IPS-15b (cell line): ENCODE results near the gene MAML2.

Experiments
- H3K27me3 ChIP-seq: one replicate; pipeline ENCODE4 v1.6.1; 2013; ENCODE audit warnings: low read length; ENCODE audit not compliant: control insufficient read depth, insufficient read depth
- H3K36me3 ChIP-seq: one replicate; pipeline ENCODE4 v1.6.1; 2013; ENCODE audit warnings: low read length; ENCODE audit not compliant: control insufficient read depth, insufficient read depth
- H3K4me1 ChIP-seq: one replicate; pipeline ENCODE4 v1.6.1; 2013; ENCODE audit warnings: mild to moderate bottlenecking, low read length; ENCODE audit not compliant: control insufficient read depth, insufficient read depth
- H3K4me3 ChIP-seq: one replicate; pipeline ENCODE4 v1.5.1; 2013; ENCODE audit warnings: low read depth, low read length
- H3K9ac ChIP-seq: one replicate; pipeline ENCODE4 v1.6.1; 2013; ENCODE audit warnings: low read depth, mild to moderate bottlenecking, low read length
- H3K9me3 ChIP-seq: one replicate; pipeline ENCODE4 v1.6.1; 2013; ENCODE audit warnings: mild to moderate bottlenecking, low read length; ENCODE audit not compliant: control insufficient read depth, insufficient read depth

MAML2 gene

GRCh38 chr11:96324912-96325311 lies 18.1 kb downstream of the MAML2 start:
- Histone ChIP-seq H3K9ac (no peak overlapping the region), H3K9me3 (no peaks in the 10 kb centered on the region), H3K4me3 (no peak overlapping the region)

GRCh38 chr11:96323642-96323985 lies 19.4 kb downstream of the MAML2 start:
- Histone ChIP-seq H3K4me1 (peaks cover 15% of the 10 kb centered on the region), H3K9ac (no peak overlapping the region), H3K27me3 (no peaks in the 10 kb centered on the region), H3K4me3 (no peak overlapping the region), H3K9me3 (no peaks in the 10 kb centered on the region), H3K36me3 (no peaks in the 10 kb centered on the region)

More at GRCh38 chr11:96324912-96325311, 18.1 kb downstream of the MAML2 start:
- Histone ChIP-seq H3K27me3 (no peaks in the 10 kb centered on the region), H3K36me3 (no peaks in the 10 kb centered on the region), H3K4me1 (peaks cover 22% of the 10 kb centered on the region)

GRCh38 chr11:96322775-96323641 lies 20.0 kb downstream of the MAML2 start:
- no peak overlapping the region for H3K4me3 ChIP-seq
- no peak overlapping the region for H3K9ac ChIP-seq
- H3K36me3 ChIP-seq, result no peaks in the 10 kb centered on the region
- peaks cover 12% of the 10 kb centered on the region for H3K4me1 ChIP-seq
- H3K9me3 ChIP-seq, result no peaks in the 10 kb centered on the region
- no peaks in the 10 kb centered on the region for H3K27me3 ChIP-seq

GRCh38 chr11:96321091-96321490 lies 21.9 kb downstream of the MAML2 start:
- Histone ChIP-seq H3K9me3 (no peaks in the 10 kb centered on the region), H3K9ac (no peak overlapping the region), H3K36me3 (no peaks in the 10 kb centered on the region), H3K27me3 (no peaks in the 10 kb centered on the region), H3K4me1 (peaks cover 14% of the 10 kb centered on the region), H3K4me3 (no peak overlapping the region)

GRCh38 chr11:96319898-96320656 lies 22.9 kb downstream of the MAML2 start:
- Histone ChIP-seq H3K27me3 (no peaks in the 10 kb centered on the region), H3K9ac (no peak overlapping the region), H3K36me3 (no peaks in the 10 kb centered on the region), H3K4me3 (no peak overlapping the region), H3K4me1 (peaks cover 5% of the 10 kb centered on the region), H3K9me3 (no peaks in the 10 kb centered on the region)

GRCh38 chr11:96318850-96319249 lies 24.1 kb downstream of the MAML2 start:
- Histone ChIP-seq H3K9ac (no peak overlapping the region), H3K4me3 (no peak overlapping the region), H3K36me3 (no peaks in the 10 kb centered on the region), H3K4me1 (peaks cover 5% of the 10 kb centered on the region), H3K9me3 (no peaks in the 10 kb centered on the region), H3K27me3 (no peaks in the 10 kb centered on the region)

GRCh38 chr11:96318399-96318798 lies 24.6 kb downstream of the MAML2 start:
- H3K9me3 ChIP-seq, result no peaks in the 10 kb centered on the region
- no peaks in the 10 kb centered on the region for H3K27me3 ChIP-seq
- H3K4me3 ChIP-seq, result no peak overlapping the region
- H3K9ac ChIP-seq, result no peak overlapping the region
- no peaks in the 10 kb centered on the region for H3K36me3 ChIP-seq
- peaks cover 6% of the 10 kb centered on the region for H3K4me1 ChIP-seq

GRCh38 chr11:96317985-96318384 lies 25.0 kb downstream of the MAML2 start:
- Histone ChIP-seq H3K36me3 (no peaks in the 10 kb centered on the region), H3K4me1 (peaks cover 10% of the 10 kb centered on the region), H3K4me3 (no peak overlapping the region), H3K9ac (no peak overlapping the region), H3K9me3 (no peaks in the 10 kb centered on the region), H3K27me3 (no peaks in the 10 kb centered on the region)

- peaks cover 11% of the 10 kb centered on the region for H3K4me1 ChIP-seq
- H3K9me3 ChIP-seq, result no peaks in the 10 kb centered on the region
- H3K36me3 ChIP-seq, result no peaks in the 10 kb centered on the region
- H3K9ac ChIP-seq, result no peak overlapping the region
- H3K27me3 ChIP-seq, result no peaks in the 10 kb centered on the region
- H3K4me3 ChIP-seq, result no peak overlapping the region
Observed at GRCh38 chr11:96317571-96317970, 25.4 kb downstream of the MAML2 start.

- Histone ChIP-seq H3K4me3 (no peak overlapping the region), H3K9ac (no peak overlapping the region), H3K36me3 (no peaks in the 10 kb centered on the region), H3K27me3 (no peaks in the 10 kb centered on the region), H3K9me3 (no peaks in the 10 kb centered on the region), H3K4me1 (peaks cover 11% of the 10 kb centered on the region)
Observed at GRCh38 chr11:96316869-96317268, 26.1 kb downstream of the MAML2 start.

- Histone ChIP-seq H3K4me3 (no peak overlapping the region), H3K4me1 (peaks cover 11% of the 10 kb centered on the region), H3K9me3 (no peaks in the 10 kb centered on the region), H3K27me3 (no peaks in the 10 kb centered on the region), H3K9ac (no peak overlapping the region), H3K36me3 (no peaks in the 10 kb centered on the region)
Observed at GRCh38 chr11:96315476-96315875, 27.5 kb downstream of the MAML2 start.
